ENCODE measurements around the gene SLC25A18.

- TF ChIP-seq CTCF (IDR thresholded peaks at IDR 0.05; ENCODE audit: low read depth, low read length, missing input control), result no peak
- TF ChIP-seq RAD21 (IDR thresholded peaks at IDR 0.05), result no peak
- TF ChIP-seq NR2F2 (IDR thresholded peaks at IDR 0.05), result no peak
- no peak for TF ChIP-seq GABPA (IDR thresholded peaks at IDR 0.05 in 1 of 2, conservative IDR thresholded peaks at IDR 0.05 in 1 of 2)
- TF ChIP-seq REST (IDR thresholded peaks at IDR 0.05), result no peak
- TF ChIP-seq TAF1 (conservative IDR thresholded peaks at IDR 0.05), result no peak
- TF ChIP-seq ATF3 (IDR thresholded peaks at IDR 0.05), result no peak
- no peak for TF ChIP-seq ZBTB33 (IDR thresholded peaks at IDR 0.05)
- TF ChIP-seq MAX (IDR thresholded peaks at IDR 0.05), result no peak
- no peak for TF ChIP-seq HNF4G (IDR thresholded peaks at IDR 0.05)
- no peak for TF ChIP-seq FOXA1 (IDR thresholded peaks at IDR 0.05)
- TF ChIP-seq SP1 (IDR thresholded peaks at IDR 0.05), result peak; percentile 16
- no peak for TF ChIP-seq YY1 (IDR thresholded peaks at IDR 0.05)
- no peak for TF ChIP-seq RXRA (IDR thresholded peaks at IDR 0.05)
Observed at GRCh38 chr22:17578136-17578754, 14.9 kb downstream of the SLC25A18 start.
